Keratinocyte (primary cell): ENCODE results near the gene FAP. TPM values are rescaled to one million over a fixed set of nuclear protein-coding genes. Genes with fewer than 3 reads are reported as not detected.

Experiments used
- DNase-seq: peaks from one replicate; pipeline ENCODE4 v3.0.0-alpha.2; 2011; ENCODE audit warnings: low read depth, missing footprints, low spot score
- FAIRE-seq: peaks from 2 replicates; lab custom pipeline; 2011; peaks lifted over from hg19 to GRCh38; lab: Jason Lieb, UNC
- H2AFZ ChIP-seq: 2 replicates; pipeline ENCODE4 v1.6.0; 2012; ENCODE audit warnings: low read length, control low read depth, inconsistent platforms; ENCODE audit not compliant: control insufficient read depth
- H3K27ac ChIP-seq: 2 replicates; pipeline ENCODE4 v1.5.1; 2011; ENCODE audit warnings: low read length; ENCODE audit not compliant: control insufficient read depth, insufficient read depth
- H3K27me3 ChIP-seq: 3 replicates; pipeline ENCODE4 v1.6.0; 2011; ENCODE audit warnings: low read length; ENCODE audit not compliant: control insufficient read depth, insufficient read depth; ENCODE audit errors: extremely low read depth
- H3K36me3 ChIP-seq, 2 experiments: 2 replicates in 1 of 2; 3 replicates in 1 of 2; pipeline ENCODE4 v1.5.1; 2011; ENCODE audit warnings: low read length in 2 of 2, mild to moderate bottlenecking in 1 of 2; ENCODE audit not compliant: control insufficient read depth in 2 of 2, insufficient read depth in 2 of 2; ENCODE audit errors: extremely low read depth in 1 of 2
- H3K4me1 ChIP-seq: 3 replicates; pipeline ENCODE4 v1.5.1; 2011; ENCODE audit warnings: low read length; ENCODE audit not compliant: control insufficient read depth, insufficient read depth; ENCODE audit errors: extremely low read depth
- H3K4me2 ChIP-seq: 3 replicates; pipeline ENCODE4 v1.6.0; 2011; ENCODE audit warnings: low read depth, low read length; ENCODE audit not compliant: control insufficient read depth, insufficient read depth; ENCODE audit errors: extremely low read depth
- H3K4me3 ChIP-seq, 3 experiments: fragments of 200-600 bp in 1 of 3; sonication (generic) in 1 of 3; 2 replicates in 2 of 3; 3 replicates in 1 of 3; pipeline ENCODE4 v1.5.1; 2011 to 2016; ENCODE audit warnings: low read length in 3 of 3, mild to moderate bottlenecking in 3 of 3, control low read depth in 2 of 3, inconsistent platforms in 1 of 3, low read depth in 1 of 3, mixed read lengths in 1 of 3, mixed run types in 1 of 3, moderate library complexity in 1 of 3; ENCODE audit not compliant: control insufficient read depth in 2 of 3, insufficient read depth in 2 of 3; ENCODE audit errors: extremely low read depth in 1 of 3
- H3K79me2 ChIP-seq: 2 replicates; pipeline ENCODE4 v1.6.0; 2012; ENCODE audit warnings: low read length; ENCODE audit not compliant: control insufficient read depth, insufficient read depth
- H3K9ac ChIP-seq: 3 replicates; pipeline ENCODE4 v1.6.0; 2011; ENCODE audit warnings: low read length; ENCODE audit not compliant: control insufficient read depth, insufficient read depth; ENCODE audit errors: extremely low read depth
- H3K9me1 ChIP-seq: 3 replicates; pipeline ENCODE4 v1.6.0; 2011; ENCODE audit warnings: low read length; ENCODE audit not compliant: control insufficient read depth, insufficient read depth; ENCODE audit errors: extremely low read depth
- H3K9me3 ChIP-seq: 2 replicates; pipeline ENCODE4 v1.5.1; 2012; ENCODE audit warnings: low read depth, low read length; ENCODE audit not compliant: control insufficient read depth
- H4K20me1 ChIP-seq: 3 replicates; pipeline ENCODE4 v1.6.0; 2011; ENCODE audit warnings: low read length; ENCODE audit not compliant: control insufficient read depth, insufficient read depth; ENCODE audit errors: extremely low read depth
- CTCF ChIP-seq, 3 experiments: IDR thresholded peaks in 1 of 3; conservative IDR thresholded peaks in 1 of 3; optimal IDR thresholded peaks in 1 of 3; 2 replicates in 2 of 3; 3 replicates in 1 of 3; pipeline versions ENCODE3 to v1.5.1; 2011; ENCODE audit warnings: low read length in 3 of 3, mild to moderate bottlenecking in 3 of 3, moderate library complexity in 2 of 3, control low read depth in 1 of 3, inconsistent platforms in 1 of 3; ENCODE audit not compliant: insufficient read depth in 2 of 3; ENCODE audit errors: extremely low read depth in 1 of 3
- EZH2 ChIP-seq: IDR thresholded peaks from one replicate; pipeline ENCODE4 v1.6.1; 2012; ENCODE audit warnings: inconsistent platforms, mild to moderate bottlenecking, low read length, moderate library complexity
- dilution Hi-C: fragments of 300-500 bp; cut with MboI; formaldehyde crosslinking; loops from one replicate; pipeline ENCODE4 v1.7.0; 2020; ENCODE audit warnings: low sequenced_read_pairs; ENCODE audit not compliant: extremely low pct_ligation_motif_present
- polyA plus RNA-seq, 5 experiments: library from polyadenylated mRNA; depleted of rRNA in 3 of 5; stranded (reverse) in 3 of 5; stranded (forward) in 1 of 5; unstranded in 1 of 5; fragments of >200 nt; gene quantifications; 1 replicate in 1 of 5; 2 replicates in 3 of 5; 3 replicates in 1 of 5; pipeline versions ENCODE4 v1.2.1 to v1.2.3, GENCODE V29; 2011 to 2012; ENCODE audit warnings: missing spikeins in 2 of 5, low read depth in 1 of 5, low replicate concordance in 1 of 5

FAP gene
- polyA plus RNA-seq, 1 donor (not counting 4 experiments of a cell fraction or from before 2014, with no cell fraction given) = 8.5 TPM

- Histone ChIP-seq H3K9ac (no peak overlapping the region), H2AFZ (no peak overlapping the region), H3K4me3 (no peak overlapping the region), H3K9me1 (no peaks in the 10 kb centered on the region), H3K27me3 (no peaks in the 10 kb centered on the region), H3K27ac (no peak overlapping the region), H3K36me3 (peaks cover 0 to 4% of the 10 kb centered on the region in 2 experiments), H4K20me1 (no peaks in the 10 kb centered on the region), H3K79me2 (no peaks in the 10 kb centered on the region), H3K4me2 (no peak overlapping the region), H3K9me3 (no peaks in the 10 kb centered on the region), H3K4me1 (no peaks in the 10 kb centered on the region)
- FAIRE-seq (no peak), DNase-seq (no peak)
- TF ChIP-seq CTCF (optimal IDR thresholded peaks at IDR 0.05 in 1 of 3, IDR thresholded peaks at IDR 0.05 in 1 of 3, conservative IDR thresholded peaks at IDR 0.05 in 1 of 3; ENCODE audit: extremely low read depth in 1 of 3, insufficient read depth in 2 of 3, low read length in 3 of 3) (no peak), EZH2 (no peak)
- dilution Hi-C loops = no loop called here
Observed at GRCh38 chr2:162282765-162283425, 39.6 kb upstream of the FAP start.

GRCh38 chr2:162280654-162281053 lies 37.4 kb upstream of the FAP start:
- no peak overlapping the region for H2AFZ ChIP-seq
- H3K4me1 ChIP-seq = no peaks in the 10 kb centered on the region
- no peak overlapping the region for H3K9ac ChIP-seq
- no peaks in the 10 kb centered on the region for H3K9me1 ChIP-seq
- dilution Hi-C loops = no loop called here
- peaks cover 2 to 10% of the 10 kb centered on the region in 2 experiments for H3K36me3 ChIP-seq
- TF ChIP-seq CTCF (optimal IDR thresholded peaks at IDR 0.05 in 1 of 3, IDR thresholded peaks at IDR 0.05 in 1 of 3, conservative IDR thresholded peaks at IDR 0.05 in 1 of 3; ENCODE audit: extremely low read depth in 1 of 3, insufficient read depth in 2 of 3, low read length in 3 of 3) (no peak), EZH2 (no peak)
- H3K27me3 ChIP-seq = no peaks in the 10 kb centered on the region
- no peaks in the 10 kb centered on the region for H3K9me3 ChIP-seq
- H3K27ac ChIP-seq = no peak overlapping the region
- FAIRE-seq (no peak), DNase-seq (no peak)
- H3K4me2 ChIP-seq = no peak overlapping the region
- H3K4me3 ChIP-seq = no peak overlapping the region
- no peaks in the 10 kb centered on the region for H3K79me2 ChIP-seq
- H4K20me1 ChIP-seq = no peaks in the 10 kb centered on the region
